Smooth muscle cell of the pulmonary artery (primary cell): ENCODE results near the gene C12orf76. TPM values are rescaled to one million over a fixed set of nuclear protein-coding genes. Genes with fewer than 3 reads are reported as not detected.

Experiments
- total RNA-seq: library from RNA; depleted of rRNA; stranded (reverse); fragments of >200 nt; gene quantifications from 2 replicates; pipeline ENCODE4 v1.2.3, GENCODE V29; 2014

The C12orf76 gene, protein sequence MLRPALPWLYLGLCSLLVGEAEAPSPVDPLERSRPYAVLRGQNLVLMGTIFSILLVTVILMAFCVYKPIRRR
- total RNA-seq: 24.8 and 33.5 TPM in 2 replicates

DNA sequence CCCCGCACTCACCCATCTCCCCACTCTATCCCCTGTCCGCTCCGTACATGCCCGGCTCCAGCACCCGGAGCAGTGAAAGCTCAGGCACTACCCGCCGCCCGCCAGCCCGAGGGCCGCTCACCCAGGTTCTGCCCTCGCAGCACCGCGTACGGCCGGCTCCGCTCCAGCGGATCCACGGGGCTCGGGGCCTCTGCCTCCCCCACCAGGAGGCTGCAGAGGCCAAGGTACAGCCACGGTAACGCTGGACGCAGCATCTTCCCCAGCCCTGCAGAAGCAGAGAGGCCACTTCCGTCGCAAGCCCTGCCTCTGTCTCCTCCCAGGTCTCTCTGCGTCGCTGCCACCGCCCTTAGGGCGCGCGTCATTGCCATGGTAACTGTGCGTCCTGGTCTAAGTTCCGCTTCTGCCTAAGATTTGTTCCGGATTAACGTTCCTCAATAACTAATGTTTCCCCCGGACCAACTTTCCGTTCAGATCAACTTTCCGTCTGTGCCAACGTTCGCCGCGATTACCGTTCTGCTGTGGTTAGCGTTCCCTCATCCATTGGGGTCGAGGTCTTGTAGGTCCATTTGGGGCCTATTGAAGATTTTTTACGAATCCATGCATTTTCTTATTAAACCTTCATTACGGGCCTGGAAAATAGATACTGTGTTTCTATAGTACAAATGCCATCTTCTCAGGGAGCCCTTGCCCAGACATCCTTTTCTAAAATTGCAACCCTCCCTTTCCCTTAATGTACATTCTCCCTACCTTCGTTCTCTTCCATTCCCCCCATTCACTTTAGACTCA lies at the start of gene C12orf76:
Gene C12orf76 (minus strand): TSS at position 281 of the 786 bp plus-strand sequence. CDS start 27 bp downstream, at position 254.

DNA sequence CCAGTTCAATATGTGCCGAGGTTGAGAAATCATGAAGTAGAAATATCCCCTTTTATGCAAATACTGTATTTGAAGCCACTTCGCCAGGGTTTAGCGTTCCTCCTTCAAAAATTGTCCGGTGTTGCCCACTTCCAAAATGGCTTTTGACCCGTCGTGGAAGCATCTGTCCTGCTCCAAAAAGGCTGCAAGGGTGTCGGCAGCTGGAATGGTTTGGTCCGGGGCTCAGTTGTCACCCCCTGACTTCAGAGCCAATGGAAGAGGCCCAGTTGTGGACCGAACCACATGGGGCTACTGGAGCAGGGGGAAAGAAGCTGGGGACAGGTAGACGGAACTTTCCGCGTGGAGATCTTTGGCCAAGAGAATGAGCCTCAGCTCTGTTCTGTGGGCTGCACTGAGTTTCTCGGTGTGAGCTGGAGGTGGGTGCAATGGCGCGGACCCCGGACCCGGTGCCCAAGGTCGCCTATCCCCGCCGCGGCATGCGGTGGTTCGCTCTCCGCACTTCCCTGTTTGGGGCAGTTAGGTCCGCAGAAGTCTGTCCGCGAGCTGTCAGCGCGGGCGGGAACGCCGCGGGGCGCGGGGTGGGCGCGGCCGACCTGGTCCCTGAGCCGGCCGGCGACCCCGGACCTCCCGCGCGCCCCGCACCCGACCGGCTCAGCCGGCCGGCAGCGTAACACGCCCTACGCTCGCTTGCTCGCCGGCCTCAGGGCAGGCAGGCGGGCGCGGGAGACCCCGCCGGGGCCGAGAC lies 49.2 kb downstream of the C12orf76 start, which contains the start of gene ANKRD13A:
Gene ANKRD13A (plus strand): TSS at position 527 of the 745 bp plus-strand sequence. CDS start 259 bp downstream, outside the sequence.

DNA sequence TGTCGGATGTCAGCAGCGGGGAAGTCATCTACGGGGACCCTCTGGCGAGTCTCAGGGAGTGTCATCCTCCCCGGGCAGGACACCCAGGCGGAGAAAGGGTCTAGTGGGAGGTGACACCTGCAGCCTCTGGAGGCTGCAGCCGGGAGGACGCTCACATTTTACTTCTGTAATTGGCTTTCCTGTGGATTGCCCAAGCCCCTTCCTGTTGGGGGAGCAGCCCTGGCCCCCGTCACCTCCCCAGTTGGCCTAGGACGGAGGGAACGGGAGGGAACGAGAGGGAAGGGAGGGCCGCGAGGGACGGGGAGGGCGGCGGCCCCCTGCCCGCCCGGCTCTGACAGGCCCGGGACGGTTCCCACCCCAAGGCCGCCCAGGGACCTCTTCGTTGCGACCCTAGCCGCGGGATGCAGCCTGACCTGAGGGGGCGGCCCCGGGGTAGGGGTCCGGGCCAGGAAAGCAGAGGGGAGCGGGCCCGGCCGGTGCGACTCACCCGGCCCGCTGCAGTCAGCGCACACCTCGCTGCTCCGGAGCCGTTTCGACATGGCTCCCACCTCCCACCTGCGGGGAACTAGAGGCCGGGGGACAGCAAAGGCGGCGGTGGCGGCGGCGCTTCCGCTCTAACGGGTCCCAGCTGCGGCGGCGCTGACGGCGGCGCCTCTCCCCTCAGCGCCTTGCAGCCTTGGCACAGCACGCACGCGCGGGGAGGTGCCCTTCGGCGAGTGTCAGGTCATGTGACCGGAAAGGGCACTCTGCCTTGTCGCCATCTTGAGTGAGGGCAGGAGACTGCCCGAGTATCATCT lies 52.4 kb downstream of the C12orf76 start, which contains the start of gene GIT2:
Gene GIT2 (minus strand): TSS at position 683 of the 797 bp plus-strand sequence. CDS start 144 bp downstream, at position 539.

Other genes with a start within 250 kb of the C12orf76 start
- gene TRPV4, start 215.1 kb downstream of the C12orf76 start, total RNA-seq: 1.3 and 1.4 TPM in 2 replicates
- 52.2 and 58.5 TPM in 2 replicates for gene GLTP, start 168.0 kb downstream of the C12orf76 start, total RNA-seq
- 5.9 and 8.9 TPM in 2 replicates for gene TCHP, start 148.2 kb downstream of the C12orf76 start, total RNA-seq
- gene GIT2, start 52.2 kb downstream of the C12orf76 start, total RNA-seq: 49.2 and 56.4 TPM in 2 replicates
- gene ANKRD13A, start 49.1 kb downstream of the C12orf76 start, total RNA-seq: 62.1 and 64.2 TPM in 2 replicates
- 13.7 and 15.2 TPM in 2 replicates for gene IFT81, start 75.8 kb upstream of the C12orf76 start, total RNA-seq
- gene ATP2A2, start 232.7 kb upstream of the C12orf76 start, total RNA-seq: 236 and 249 TPM in 2 replicates